NCI-H2107 treated with DMSO at 0.1 percent for 48 hours (cell line): ENCODE data around the gene ZNF607.

Experiments
- DNase-seq: peaks from one replicate; lab custom pipeline; 2025; ENCODE audit not compliant: unreplicated experiment; lab: John Stamatoyannopoulos, UW

ZNF607 gene

GRCh38 chr19:37654118-37654517, 65.4 kb downstream of the ZNF607 start:
- peak; percentile 46 for DNase-seq
